ENCODE results near the gene ZBTB4. TPM values are rescaled to one million over a fixed set of nuclear protein-coding genes. Genes with fewer than 3 reads are reported as not detected.

The ZBTB4 gene
- total RNA-seq, 4 donors from 2014 or later, result 22.7 to 116 (median 39.2) TPM

GRCh38 chr17:7440113-7440833 is 39.2 kb downstream of the ZBTB4 start:
- no peaks in the 10 kb centered on the region for H3K9me3 ChIP-seq
- intact Hi-C loops (cut with DNase I; ENCODE audit: low total_unique reads), result no loop called here
- peaks cover 0 to 23% of the 10 kb centered on the region in 2 donors for H3K27me3 ChIP-seq
- TF ChIP-seq CTCF (IDR thresholded peaks at IDR 0.05), result no peak
- no peak for TF ChIP-seq POLR2A (IDR thresholded peaks at IDR 0.05)
- H3K27ac ChIP-seq, result peak overlapping the region; percentile 12 to 36
- H3K4me3 ChIP-seq, result peak overlapping the region; percentile 17 to 19
- peaks cover 0 to 48% of the 10 kb centered on the region in 2 donors for H3K4me1 ChIP-seq
- no peaks in the 10 kb centered on the region for H3K36me3 ChIP-seq
- peak; percentile 40 to 67 for DNase-seq

DNA sequence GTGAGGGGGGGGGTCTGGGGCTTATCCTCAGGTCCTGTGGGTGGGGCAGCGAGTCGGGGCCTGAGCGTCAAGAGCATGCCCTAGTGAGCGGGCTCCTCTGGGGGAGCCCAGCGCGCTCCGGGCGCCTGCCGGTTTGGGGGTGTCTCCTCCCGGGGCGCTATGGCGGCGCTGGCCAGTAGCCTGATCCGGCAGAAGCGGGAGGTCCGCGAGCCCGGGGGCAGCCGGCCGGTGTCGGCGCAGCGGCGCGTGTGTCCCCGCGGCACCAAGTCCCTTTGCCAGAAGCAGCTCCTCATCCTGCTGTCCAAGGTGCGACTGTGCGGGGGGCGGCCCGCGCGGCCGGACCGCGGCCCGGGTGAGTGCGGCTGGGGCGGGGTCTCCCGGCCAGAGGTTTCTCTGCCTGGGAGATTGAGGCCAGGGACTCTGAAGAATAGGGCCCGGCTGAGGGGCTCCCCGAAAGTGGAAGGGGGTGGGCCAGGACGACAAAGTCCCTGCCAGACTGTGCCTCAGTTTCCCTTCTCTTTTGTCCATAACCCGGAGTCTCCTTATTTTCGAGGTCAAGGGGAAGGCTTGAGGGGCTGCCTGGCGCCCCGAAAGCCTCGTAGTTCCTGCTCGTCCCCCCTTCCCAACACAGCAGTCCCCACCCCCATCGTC is 39.8 kb downstream of the ZBTB4 start, which contains the start of gene FGF11:
TSS of gene FGF11 (plus strand) at position 51 of the 651 bp plus-strand sequence. CDS start at position 160, 109 bp downstream.
- Histone ChIP-seq H3K27ac (peak within 1 kb of the TSS; percentile 41 to 64), H3K36me3 (no peaks in the 10 kb centered on the region), H3K27me3 (peaks cover 0 to 23% of the 10 kb centered on the region in 2 donors), H3K4me1 (peaks cover 0 to 43% of the 10 kb centered on the region in 2 donors), H3K9me3 (no peaks in the 10 kb centered on the region), H3K4me3 (peak within 1 kb of the TSS; percentile 17 to 19)
- DNase-seq, result no peak
- intact Hi-C loops (cut with DNase I; ENCODE audit: low total_unique reads), result loop anchor here (10.0 kb wide), 1 partner anchor 45 kb away; the partner anchor contains the start of genes POLR2A and SLC35G6
- TF ChIP-seq CTCF (IDR thresholded peaks at IDR 0.05) (no peak), POLR2A (IDR thresholded peaks at IDR 0.05) (no peak)

DNA sequence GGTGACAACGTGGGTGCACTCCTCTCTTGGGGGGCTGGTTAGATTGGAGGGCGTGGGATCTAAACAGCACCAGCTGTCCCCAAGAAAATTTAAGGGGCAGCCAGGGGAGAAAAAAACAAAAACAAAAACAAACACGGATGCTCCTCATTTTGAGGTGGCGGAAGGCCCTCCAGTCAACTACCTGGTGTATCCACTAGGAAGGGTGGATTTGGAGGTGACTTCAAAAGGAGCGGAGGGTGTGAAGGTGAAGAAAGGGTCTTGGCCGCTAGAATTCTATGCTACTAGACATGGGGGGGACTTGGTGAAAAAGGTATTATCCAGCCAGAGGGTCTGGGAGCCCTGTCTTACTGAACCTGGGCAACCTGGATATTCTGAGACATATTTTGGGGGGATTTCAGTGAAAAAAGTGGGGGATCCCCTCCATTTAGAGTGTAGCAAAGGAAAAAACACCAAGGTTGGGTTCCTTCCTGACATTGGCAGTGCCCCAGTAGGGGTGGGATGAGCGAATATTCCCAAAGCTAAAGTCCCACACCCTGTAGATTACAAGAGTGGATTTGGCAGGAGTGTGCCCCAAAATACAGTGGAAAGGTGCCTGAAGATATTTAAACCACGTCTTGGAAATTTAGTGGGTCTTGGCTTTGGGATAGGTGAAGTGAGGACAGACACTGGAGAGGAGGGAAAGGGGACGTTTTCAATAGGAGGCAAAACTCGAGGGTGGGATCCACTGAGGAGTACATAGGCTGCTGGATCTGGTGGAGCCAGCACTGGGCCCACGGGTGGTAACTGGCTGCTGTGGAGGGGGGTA is 40.6 kb downstream of the ZBTB4 start:
- Histone ChIP-seq H3K4me1 (peaks cover 0 to 43% of the 10 kb centered on the region in 2 donors), H3K27ac (peak overlapping the region; percentile 41 to 64), H3K27me3 (peaks cover 0 to 23% of the 10 kb centered on the region in 2 donors), H3K9me3 (no peaks in the 10 kb centered on the region), H3K4me3 (peak overlapping the region in 1 of 2 donors; percentile 16), H3K36me3 (no peaks in the 10 kb centered on the region)
- DNase-seq, result no peak
- intact Hi-C loops (cut with DNase I; ENCODE audit: low total_unique reads), result loop anchor here (10.0 kb wide), 1 partner anchor 46 kb away; the partner anchor contains the start of genes POLR2A and SLC35G6
- no peak for TF ChIP-seq POLR2A (IDR thresholded peaks at IDR 0.05)
- no peak for TF ChIP-seq CTCF (IDR thresholded peaks at IDR 0.05)

DNA sequence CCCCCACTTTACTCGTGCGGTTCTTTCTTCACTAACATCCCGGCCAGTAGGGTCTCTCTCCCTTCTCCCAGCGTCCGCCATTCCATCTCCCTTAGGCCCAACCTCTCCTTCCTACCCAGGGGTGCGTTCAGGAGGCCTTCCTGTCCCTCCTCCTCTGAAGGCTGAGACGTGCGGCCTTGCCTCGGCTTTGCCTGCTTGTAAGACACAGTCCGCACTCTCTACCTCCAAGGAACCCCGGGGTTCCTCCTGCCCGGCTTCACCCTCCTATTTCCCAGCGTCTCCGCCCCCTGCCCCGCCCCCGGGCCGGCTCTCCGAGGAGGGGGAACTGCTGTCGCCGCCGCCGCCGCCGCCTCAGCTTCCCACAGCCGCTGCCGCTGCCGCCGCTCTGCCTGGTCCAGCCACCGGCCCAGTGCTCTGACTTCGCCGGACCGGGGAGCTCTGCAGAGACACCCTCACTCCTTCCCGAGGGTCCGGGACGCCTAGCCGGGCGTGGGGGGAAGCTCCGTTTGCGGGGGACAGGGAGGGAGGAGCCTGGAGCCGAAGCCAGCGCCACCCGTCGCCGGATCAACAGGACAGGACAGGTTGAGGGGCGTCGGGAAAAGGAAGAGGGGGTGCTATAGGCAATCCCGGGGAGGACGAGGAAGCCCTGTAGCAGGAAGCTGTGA is 41.3 kb downstream of the ZBTB4 start:
- no peaks in the 10 kb centered on the region for H3K9me3 ChIP-seq
- intact Hi-C loops (cut with DNase I; ENCODE audit: low total_unique reads), result loop anchor here (10.0 kb wide), 1 partner anchor 47 kb away; the partner anchor contains the start of genes POLR2A and SLC35G6
- H3K36me3 ChIP-seq, result no peaks in the 10 kb centered on the region
- H3K4me1 ChIP-seq, result peaks cover 0 to 43% of the 10 kb centered on the region in 2 donors
- H3K27ac ChIP-seq, result peak overlapping the region; percentile 41 to 64
- H3K4me3 ChIP-seq, result peak overlapping the region; percentile 16
- TF ChIP-seq CTCF (IDR thresholded peaks at IDR 0.05) (no peak), POLR2A (IDR thresholded peaks at IDR 0.05) (peak; percentile 5 to 9)
- DNase-seq, result peak; percentile 50 to 54
- H3K27me3 ChIP-seq, result peaks cover 0 to 23% of the 10 kb centered on the region in 2 donors

Measured in uterus (tissue), 4 donors.